ENCODE measurements around the gene RANBP9. TPM values are rescaled to one million over a fixed set of nuclear protein-coding genes. Genes with fewer than 3 reads are reported as not detected.

The RANBP9 gene
- total RNA-seq, result 26.5 and 29.8 TPM in 2 replicates

DNA sequence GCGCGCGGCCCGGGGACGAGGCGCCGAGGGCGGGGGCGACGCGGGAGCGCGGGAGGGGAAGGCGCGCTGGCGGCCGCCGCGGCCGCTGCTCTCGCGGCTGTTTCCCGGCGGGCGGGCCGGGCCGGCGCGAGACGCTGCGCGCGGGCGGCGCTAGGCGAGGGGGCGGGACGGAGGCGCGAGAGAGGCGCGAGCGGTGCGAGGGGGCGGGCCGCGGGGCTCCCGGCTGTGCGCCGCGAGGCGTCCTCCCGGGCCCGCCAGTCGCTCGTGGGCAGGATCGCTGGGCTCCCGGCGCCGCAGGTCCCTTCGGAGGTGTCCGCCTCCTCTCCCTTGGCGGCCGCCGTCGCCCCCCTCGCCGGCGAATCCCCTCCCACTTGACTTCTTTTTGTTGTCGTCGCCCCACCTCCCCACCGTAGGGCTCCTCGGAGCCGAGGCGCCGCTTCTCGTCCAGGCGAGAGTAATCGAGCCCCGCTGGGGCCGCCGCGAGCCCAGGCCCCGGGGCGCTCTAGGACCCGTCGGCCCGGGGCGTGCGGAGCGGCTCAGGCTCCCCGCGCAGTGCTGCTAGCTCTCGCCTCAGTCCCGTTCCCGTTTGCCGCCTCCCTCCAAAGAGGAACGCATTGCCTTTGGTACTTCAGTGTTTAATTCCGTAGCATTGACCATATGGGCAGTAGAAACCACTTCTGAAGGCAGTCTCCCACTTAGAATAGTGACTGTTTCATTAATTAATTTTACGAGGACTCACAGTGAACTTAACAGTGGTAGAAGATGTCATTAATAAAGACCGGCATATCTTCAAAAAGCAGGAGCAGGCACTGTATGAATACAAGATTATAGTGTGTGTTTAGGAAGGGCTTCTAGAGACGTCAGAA is at the start of gene RANBP9:
RANBP9 (minus strand) TSS at position 103 of the 866 bp plus-strand sequence. CDS start 330 bp downstream, outside the sequence.
- DNase-seq (ENCODE audit: extremely low read depth, low read depth, low spot score), result no peak

- no peak for DNase-seq (ENCODE audit: extremely low read depth, low read depth, low spot score)
Observed at GRCh38 chr6:13760307-13761304, 49.0 kb upstream of the RANBP9 start.

- DNase-seq (ENCODE audit: extremely low read depth, low read depth, low spot score), result no peak
Observed at GRCh38 chr6:13759025-13759424, 47.4 kb upstream of the RANBP9 start.

DNA sequence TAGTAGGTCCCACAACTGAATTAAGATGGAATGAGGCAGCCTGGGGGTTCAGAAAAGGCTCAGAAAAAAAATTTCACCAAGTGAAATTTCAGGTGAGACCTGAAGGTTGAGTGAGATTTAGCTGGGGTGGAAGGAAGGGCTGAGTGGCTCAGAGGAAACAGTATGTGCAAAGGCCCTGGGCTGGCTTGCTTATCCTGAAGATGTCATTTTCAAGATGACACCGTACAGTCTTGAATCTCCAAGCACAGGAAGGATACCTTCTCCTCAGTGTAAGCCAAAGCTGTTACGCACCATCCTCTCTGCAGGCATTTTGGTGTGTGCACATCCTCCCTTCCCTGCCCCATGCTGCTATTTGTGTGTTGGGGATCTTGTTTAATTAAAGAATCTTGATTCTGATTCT is 43.0 kb upstream of the RANBP9 start:
- DNase-seq (ENCODE audit: extremely low read depth, low read depth, low spot score), result no peak

DNA sequence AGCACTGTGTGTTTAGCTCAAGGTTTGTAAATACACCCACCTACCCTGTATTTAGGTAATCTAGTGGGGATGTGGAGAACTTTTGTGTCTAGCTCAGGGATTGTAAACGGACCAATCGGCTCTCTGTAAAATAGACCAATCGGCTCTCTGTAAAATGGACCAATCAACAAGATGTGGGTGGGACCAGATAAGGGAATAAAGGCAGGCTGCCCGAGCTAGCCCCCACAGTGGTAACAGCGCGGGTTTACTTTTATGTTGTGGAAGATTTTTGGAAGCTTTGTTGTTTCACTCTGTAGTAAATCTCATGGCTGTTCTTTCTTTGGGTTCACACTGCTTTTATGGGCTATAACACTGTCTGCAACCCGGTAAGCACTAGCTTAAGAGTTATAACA is 32.1 kb upstream of the RANBP9 start:
- DNase-seq (ENCODE audit: extremely low read depth, low read depth, low spot score), result no peak

GRCh38 chr6:13742961-13743735 is 31.5 kb upstream of the RANBP9 start:
- no peak for DNase-seq (ENCODE audit: extremely low read depth, low read depth, low spot score)

GRCh38 chr6:13741365-13741764 is 29.7 kb upstream of the RANBP9 start:
- no peak for DNase-seq (ENCODE audit: extremely low read depth, low read depth, low spot score)

- DNase-seq (ENCODE audit: extremely low read depth, low read depth, low spot score), result no peak
Observed at GRCh38 chr6:13735031-13735430, 23.4 kb upstream of the RANBP9 start.

- no peak for DNase-seq (ENCODE audit: extremely low read depth, low read depth, low spot score)
Observed at GRCh38 chr6:13733178-13733887, 21.7 kb upstream of the RANBP9 start.

GRCh38 chr6:13730704-13731103 is 19.1 kb upstream of the RANBP9 start:
- no peak for DNase-seq (ENCODE audit: extremely low read depth, low read depth, low spot score)

DNA sequence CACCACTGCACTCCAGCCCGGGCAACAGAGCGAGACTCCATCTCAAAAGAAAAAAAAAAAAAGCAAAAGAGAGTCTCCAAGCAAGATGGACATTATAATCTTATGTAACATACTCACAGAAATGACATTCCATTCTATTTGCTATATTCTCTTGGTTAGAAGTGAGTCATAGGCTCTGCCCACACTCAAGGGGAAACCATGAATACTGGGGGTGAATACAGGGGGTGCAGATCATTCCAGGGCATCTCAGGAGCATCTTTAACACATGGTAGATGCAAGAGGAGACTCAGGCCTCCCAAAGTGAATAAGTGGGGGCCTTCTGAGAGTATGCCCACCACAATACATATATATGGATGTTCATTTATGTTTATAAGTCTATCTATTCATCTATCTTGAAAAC is 18.3 kb upstream of the RANBP9 start:
- no peak for DNase-seq (ENCODE audit: extremely low read depth, low read depth, low spot score)

DNA sequence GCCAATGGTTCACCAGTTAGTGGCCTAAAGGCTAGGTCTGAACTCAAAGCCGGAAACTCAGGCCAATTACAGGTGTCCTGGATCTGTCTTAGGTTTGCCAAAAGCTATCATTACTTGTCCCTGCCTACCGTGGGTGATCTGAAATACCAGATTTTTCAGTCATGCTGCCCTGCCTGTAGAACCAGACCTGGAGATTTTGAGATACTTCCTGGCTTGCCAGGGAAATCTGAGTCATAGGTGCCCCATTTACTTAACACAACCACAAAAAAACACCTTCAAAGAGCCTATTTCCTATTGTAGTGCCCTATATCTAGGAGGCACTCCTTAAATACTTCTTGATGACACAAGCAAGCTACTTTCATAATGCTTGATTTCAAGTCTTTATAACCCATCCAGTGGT is 13.9 kb upstream of the RANBP9 start:
- DNase-seq (ENCODE audit: extremely low read depth, low read depth, low spot score), result no peak

DNA sequence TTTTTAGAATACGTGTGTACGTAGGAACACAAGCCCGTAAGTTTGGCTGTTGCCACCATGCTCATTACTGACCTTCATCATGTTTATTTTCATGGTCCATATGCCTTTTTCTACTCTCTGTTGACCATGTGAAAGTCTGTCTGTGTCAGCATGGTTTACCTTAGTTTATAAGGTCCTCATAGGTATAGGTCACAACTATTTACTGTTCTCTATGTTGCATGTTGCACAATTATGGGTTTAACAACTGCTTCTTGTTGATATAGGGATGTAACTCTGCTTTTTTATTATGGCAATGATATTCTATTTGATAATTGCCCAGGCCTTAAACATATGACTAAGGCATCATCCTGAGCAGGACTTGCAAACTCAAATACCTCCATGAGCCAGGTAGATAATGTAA is 13.4 kb upstream of the RANBP9 start:
- DNase-seq (ENCODE audit: extremely low read depth, low read depth, low spot score), result no peak

DNA sequence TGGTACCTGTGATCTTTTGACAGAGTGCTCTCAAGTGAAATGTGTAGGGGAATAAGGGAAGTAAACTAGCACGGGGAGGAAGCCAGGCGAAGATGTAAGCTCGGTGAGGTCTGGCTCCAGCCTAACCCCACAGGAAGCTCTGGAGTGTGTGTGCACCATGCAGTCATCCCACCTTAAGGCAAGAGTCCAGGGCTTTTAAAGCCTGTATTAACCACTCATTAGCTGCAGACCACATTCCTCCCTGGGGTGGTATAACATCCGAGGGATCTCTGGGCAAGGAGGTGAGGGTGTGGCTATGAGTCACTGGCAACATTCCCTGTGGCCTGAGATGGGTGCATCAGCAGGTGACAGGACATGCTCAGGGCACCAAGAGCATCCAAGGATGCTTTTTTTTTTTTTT is 12.5 kb upstream of the RANBP9 start:
- no peak for DNase-seq (ENCODE audit: extremely low read depth, low read depth, low spot score)

GRCh38 chr6:13722880-13723279 is 11.2 kb upstream of the RANBP9 start:
- no peak for DNase-seq (ENCODE audit: extremely low read depth, low read depth, low spot score)

DNA sequence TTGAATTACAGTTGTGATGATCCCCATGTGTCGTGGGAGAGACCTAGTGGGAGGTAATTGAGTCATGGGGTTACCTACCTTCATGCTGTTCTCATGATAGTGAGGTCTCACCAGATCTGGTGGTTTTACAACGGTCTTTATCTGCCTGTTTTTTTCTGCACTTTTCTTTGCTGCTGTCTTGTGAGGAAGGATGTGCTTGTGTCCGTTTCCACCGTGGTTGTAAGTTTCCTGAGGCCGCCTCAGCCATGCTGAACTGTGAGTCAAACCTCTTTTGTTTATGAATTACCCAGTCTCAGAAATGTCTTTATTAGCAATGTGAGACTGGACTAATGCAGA is 6.5 kb upstream of the RANBP9 start:
- no peak for DNase-seq (ENCODE audit: extremely low read depth, low read depth, low spot score)

GRCh38 chr6:13716955-13717295 is 5.3 kb upstream of the RANBP9 start:
- no peak for DNase-seq (ENCODE audit: extremely low read depth, low read depth, low spot score)

DNA sequence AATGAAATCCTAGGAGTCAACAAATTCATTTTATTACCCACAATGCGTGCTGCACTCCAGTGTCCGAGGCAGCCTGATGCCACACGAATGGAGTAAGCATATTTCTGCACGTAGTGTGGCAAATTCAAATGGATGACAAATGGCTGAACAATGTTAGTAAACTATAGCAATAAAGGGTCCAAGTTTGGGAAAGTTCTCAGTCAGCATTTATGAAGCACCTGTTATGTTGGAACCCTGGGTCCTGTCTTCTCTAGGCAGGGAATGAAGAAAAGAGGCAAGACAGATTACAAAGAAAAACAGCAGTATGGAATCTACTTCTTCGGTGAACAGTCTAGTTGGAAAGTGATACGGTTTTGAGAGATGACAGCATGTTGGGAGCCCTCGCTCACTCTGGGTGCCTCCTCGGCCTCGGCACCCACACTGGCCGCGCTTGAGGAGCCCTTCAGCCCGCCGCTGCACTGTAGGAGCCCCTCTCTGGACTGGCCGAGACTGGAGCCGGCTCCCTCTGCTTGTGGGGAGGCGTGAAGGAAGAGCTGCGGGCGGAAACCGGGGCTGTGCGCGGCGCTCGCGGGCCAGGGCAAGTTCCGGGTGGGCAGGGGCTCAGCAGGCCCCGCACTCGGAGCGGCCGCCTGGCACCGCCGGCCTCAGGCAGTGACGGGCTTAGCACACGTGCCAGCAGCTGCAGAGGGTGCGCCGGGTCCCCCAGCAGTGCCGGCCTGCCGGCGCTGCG is 4.8 kb upstream of the RANBP9 start:
- no peak for DNase-seq (ENCODE audit: extremely low read depth, low read depth, low spot score)

GRCh38 chr6:13715444-13715883 is 3.8 kb upstream of the RANBP9 start:
- no peak for DNase-seq (ENCODE audit: extremely low read depth, low read depth, low spot score)

DNA sequence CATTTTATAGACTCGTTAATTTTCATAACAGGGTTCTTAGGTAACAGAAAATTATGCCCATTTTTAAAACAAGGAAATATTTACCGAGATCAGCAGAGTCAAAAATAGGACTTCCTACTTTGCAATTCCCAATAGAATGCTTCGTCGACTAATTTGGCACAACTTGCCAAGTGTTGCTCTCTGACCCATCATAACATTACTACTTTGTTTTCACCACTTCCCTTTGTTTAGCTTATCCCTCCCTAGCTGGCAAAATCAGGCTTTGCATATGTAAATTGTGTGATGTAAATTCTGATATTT is 914 bp upstream of the RANBP9 start:
- no peak for DNase-seq (ENCODE audit: extremely low read depth, low read depth, low spot score)
